ENCODE results near the gene CLIP2.

CLIP2 gene

GRCh38 chr7:74449809-74450397 lies 160.7 kb downstream of the CLIP2 start:
- DNase-seq = peak; percentile 65

GRCh38 chr7:74452748-74453321 lies 163.6 kb downstream of the CLIP2 start:
- DNase-seq = peak; percentile 6

GRCh38 chr7:74453322-74454011 lies 164.3 kb downstream of the CLIP2 start, which contains the start of gene GTF2IRD1:
TSS of gene GTF2IRD1 (plus strand) at chr7:74453906. CDS start at chr7:74508081, 54,175 bp downstream.
- DNase-seq = peak; percentile 60

- no peak for DNase-seq
These were observed 165.1 kb downstream of the CLIP2 start for GRCh38 chr7:74454021-74454924.

- no peak for DNase-seq
These were observed 165.7 kb downstream of the CLIP2 start for GRCh38 chr7:74454925-74455288.

- DNase-seq = no peak
These were observed 166.1 kb downstream of the CLIP2 start for GRCh38 chr7:74455291-74455804.
